Keratinocyte (primary cell): ENCODE results near the gene LRP1B. TPM values are rescaled to one million over a fixed set of nuclear protein-coding genes. Genes with fewer than 3 reads are reported as not detected.

Source experiments
- DNase-seq: peaks from one replicate; pipeline ENCODE4 v3.0.0-alpha.2; 2011; ENCODE audit warnings: low read depth, missing footprints, low spot score
- FAIRE-seq: peaks from 2 replicates; lab custom pipeline; 2011; peaks lifted over from hg19 to GRCh38; lab: Jason Lieb, UNC
- H2AFZ ChIP-seq: 2 replicates; pipeline ENCODE4 v1.6.0; 2012; ENCODE audit warnings: low read length, control low read depth, inconsistent platforms; ENCODE audit not compliant: control insufficient read depth
- H3K27ac ChIP-seq: 2 replicates; pipeline ENCODE4 v1.5.1; 2011; ENCODE audit warnings: low read length; ENCODE audit not compliant: control insufficient read depth, insufficient read depth
- H3K27me3 ChIP-seq: 3 replicates; pipeline ENCODE4 v1.6.0; 2011; ENCODE audit warnings: low read length; ENCODE audit not compliant: control insufficient read depth, insufficient read depth; ENCODE audit errors: extremely low read depth
- H3K36me3 ChIP-seq, 2 experiments: 2 replicates in 1 of 2; 3 replicates in 1 of 2; pipeline ENCODE4 v1.5.1; 2011; ENCODE audit warnings: low read length in 2 of 2, mild to moderate bottlenecking in 1 of 2; ENCODE audit not compliant: control insufficient read depth in 2 of 2, insufficient read depth in 2 of 2; ENCODE audit errors: extremely low read depth in 1 of 2
- H3K4me1 ChIP-seq: 3 replicates; pipeline ENCODE4 v1.5.1; 2011; ENCODE audit warnings: low read length; ENCODE audit not compliant: control insufficient read depth, insufficient read depth; ENCODE audit errors: extremely low read depth
- H3K4me2 ChIP-seq: 3 replicates; pipeline ENCODE4 v1.6.0; 2011; ENCODE audit warnings: low read depth, low read length; ENCODE audit not compliant: control insufficient read depth, insufficient read depth; ENCODE audit errors: extremely low read depth
- H3K4me3 ChIP-seq, 3 experiments: fragments of 200-600 bp in 1 of 3; sonication (generic) in 1 of 3; 2 replicates in 2 of 3; 3 replicates in 1 of 3; pipeline ENCODE4 v1.5.1; 2011 to 2016; ENCODE audit warnings: low read length in 3 of 3, mild to moderate bottlenecking in 3 of 3, control low read depth in 2 of 3, inconsistent platforms in 1 of 3, low read depth in 1 of 3, mixed read lengths in 1 of 3, mixed run types in 1 of 3, moderate library complexity in 1 of 3; ENCODE audit not compliant: control insufficient read depth in 2 of 3, insufficient read depth in 2 of 3; ENCODE audit errors: extremely low read depth in 1 of 3
- H3K79me2 ChIP-seq: 2 replicates; pipeline ENCODE4 v1.6.0; 2012; ENCODE audit warnings: low read length; ENCODE audit not compliant: control insufficient read depth, insufficient read depth
- H3K9ac ChIP-seq: 3 replicates; pipeline ENCODE4 v1.6.0; 2011; ENCODE audit warnings: low read length; ENCODE audit not compliant: control insufficient read depth, insufficient read depth; ENCODE audit errors: extremely low read depth
- H3K9me1 ChIP-seq: 3 replicates; pipeline ENCODE4 v1.6.0; 2011; ENCODE audit warnings: low read length; ENCODE audit not compliant: control insufficient read depth, insufficient read depth; ENCODE audit errors: extremely low read depth
- H3K9me3 ChIP-seq: 2 replicates; pipeline ENCODE4 v1.5.1; 2012; ENCODE audit warnings: low read depth, low read length; ENCODE audit not compliant: control insufficient read depth
- H4K20me1 ChIP-seq: 3 replicates; pipeline ENCODE4 v1.6.0; 2011; ENCODE audit warnings: low read length; ENCODE audit not compliant: control insufficient read depth, insufficient read depth; ENCODE audit errors: extremely low read depth
- EZH2 ChIP-seq: IDR thresholded peaks from one replicate; pipeline ENCODE4 v1.6.1; 2012; ENCODE audit warnings: inconsistent platforms, mild to moderate bottlenecking, low read length, moderate library complexity
- dilution Hi-C: fragments of 300-500 bp; cut with MboI; formaldehyde crosslinking; loops from one replicate; pipeline ENCODE4 v1.7.0; 2020; ENCODE audit warnings: low sequenced_read_pairs; ENCODE audit not compliant: extremely low pct_ligation_motif_present
- polyA plus RNA-seq, 5 experiments: library from polyadenylated mRNA; depleted of rRNA in 3 of 5; stranded (reverse) in 3 of 5; stranded (forward) in 1 of 5; unstranded in 1 of 5; fragments of >200 nt; gene quantifications; 1 replicate in 1 of 5; 2 replicates in 3 of 5; 3 replicates in 1 of 5; pipeline versions ENCODE4 v1.2.1 to v1.2.3, GENCODE V29; 2011 to 2012; ENCODE audit warnings: missing spikeins in 2 of 5, low read depth in 1 of 5, low replicate concordance in 1 of 5
- TF ChIP-seq, protein P1 (sequence below), 3 experiments: IDR thresholded peaks in 1 of 3; conservative IDR thresholded peaks in 1 of 3; optimal IDR thresholded peaks in 1 of 3; 2 replicates in 2 of 3; 3 replicates in 1 of 3; pipeline versions ENCODE3 to v1.5.1; 2011; ENCODE audit warnings: low read length in 3 of 3, mild to moderate bottlenecking in 3 of 3, moderate library complexity in 2 of 3, control low read depth in 1 of 3, inconsistent platforms in 1 of 3; ENCODE audit not compliant: insufficient read depth in 2 of 3; ENCODE audit errors: extremely low read depth in 1 of 3

Gene LRP1B
- polyA plus RNA-seq, 1 donor (not counting 4 experiments of a cell fraction or from before 2014, with no cell fraction given) = not detected

DNA sequence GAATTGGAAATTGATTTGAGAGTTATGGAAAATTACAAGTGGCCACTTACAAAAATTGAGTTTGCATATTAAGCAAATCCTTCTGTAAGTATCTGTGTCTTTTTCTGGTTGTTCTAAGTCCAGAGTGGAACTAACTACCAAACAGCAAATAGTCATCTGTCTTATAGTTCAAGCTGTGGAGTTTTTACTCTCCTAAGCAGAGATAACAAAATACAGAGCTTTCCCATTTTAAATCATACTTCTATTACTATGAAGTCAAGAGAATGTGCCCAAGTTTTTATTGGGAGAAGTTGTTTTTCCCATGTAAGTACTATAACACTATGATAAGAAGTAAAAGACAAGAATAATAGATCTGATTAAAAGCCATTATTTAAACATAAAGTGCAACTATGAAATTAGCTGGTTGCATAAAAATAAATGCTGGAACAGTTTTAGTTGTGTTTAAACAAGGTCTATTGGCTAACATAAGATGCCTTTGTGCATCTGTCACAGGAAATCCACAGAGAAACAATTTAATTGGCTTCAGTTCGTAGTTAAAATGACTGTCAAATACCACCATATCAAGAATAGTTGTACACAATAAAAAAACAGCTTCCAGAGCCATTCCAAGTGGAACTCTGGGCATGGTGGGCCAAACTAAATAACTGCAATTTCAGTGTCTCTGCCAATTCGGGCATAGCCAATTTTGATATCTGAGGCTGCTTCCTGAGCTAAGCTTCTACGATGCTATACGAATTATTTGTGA, 1883.2 kb downstream of the LRP1B start:
- H3K4me3 ChIP-seq = no peak overlapping the region
- H3K27me3 ChIP-seq = no peaks in the 10 kb centered on the region
- FAIRE-seq (no peak), DNase-seq (no peak)
- H3K9me3 ChIP-seq = no peaks in the 10 kb centered on the region
- H3K9ac ChIP-seq = no peak overlapping the region
- dilution Hi-C loops = no loop called here
- H3K4me1 ChIP-seq = no peaks in the 10 kb centered on the region
- no peak overlapping the region for H3K4me2 ChIP-seq
- TF ChIP-seq, protein P1, sequence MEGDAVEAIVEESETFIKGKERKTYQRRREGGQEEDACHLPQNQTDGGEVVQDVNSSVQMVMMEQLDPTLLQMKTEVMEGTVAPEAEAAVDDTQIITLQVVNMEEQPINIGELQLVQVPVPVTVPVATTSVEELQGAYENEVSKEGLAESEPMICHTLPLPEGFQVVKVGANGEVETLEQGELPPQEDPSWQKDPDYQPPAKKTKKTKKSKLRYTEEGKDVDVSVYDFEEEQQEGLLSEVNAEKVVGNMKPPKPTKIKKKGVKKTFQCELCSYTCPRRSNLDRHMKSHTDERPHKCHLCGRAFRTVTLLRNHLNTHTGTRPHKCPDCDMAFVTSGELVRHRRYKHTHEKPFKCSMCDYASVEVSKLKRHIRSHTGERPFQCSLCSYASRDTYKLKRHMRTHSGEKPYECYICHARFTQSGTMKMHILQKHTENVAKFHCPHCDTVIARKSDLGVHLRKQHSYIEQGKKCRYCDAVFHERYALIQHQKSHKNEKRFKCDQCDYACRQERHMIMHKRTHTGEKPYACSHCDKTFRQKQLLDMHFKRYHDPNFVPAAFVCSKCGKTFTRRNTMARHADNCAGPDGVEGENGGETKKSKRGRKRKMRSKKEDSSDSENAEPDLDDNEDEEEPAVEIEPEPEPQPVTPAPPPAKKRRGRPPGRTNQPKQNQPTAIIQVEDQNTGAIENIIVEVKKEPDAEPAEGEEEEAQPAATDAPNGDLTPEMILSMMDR (optimal IDR thresholded peaks at IDR 0.05 in 1 of 3, IDR thresholded peaks at IDR 0.05 in 1 of 3, conservative IDR thresholded peaks at IDR 0.05 in 1 of 3; ENCODE audit: extremely low read depth in 1 of 3, insufficient read depth in 2 of 3, low read length in 3 of 3) = no peak
- no peak for TF ChIP-seq EZH2
- H3K9me1 ChIP-seq = no peaks in the 10 kb centered on the region
- no peak overlapping the region for H2AFZ ChIP-seq
- no peak overlapping the region for H3K27ac ChIP-seq
- no peaks in the 10 kb centered on the region for H3K79me2 ChIP-seq
- H3K36me3 ChIP-seq = no peaks in the 10 kb centered on the region
- no peaks in the 10 kb centered on the region for H4K20me1 ChIP-seq

DNA sequence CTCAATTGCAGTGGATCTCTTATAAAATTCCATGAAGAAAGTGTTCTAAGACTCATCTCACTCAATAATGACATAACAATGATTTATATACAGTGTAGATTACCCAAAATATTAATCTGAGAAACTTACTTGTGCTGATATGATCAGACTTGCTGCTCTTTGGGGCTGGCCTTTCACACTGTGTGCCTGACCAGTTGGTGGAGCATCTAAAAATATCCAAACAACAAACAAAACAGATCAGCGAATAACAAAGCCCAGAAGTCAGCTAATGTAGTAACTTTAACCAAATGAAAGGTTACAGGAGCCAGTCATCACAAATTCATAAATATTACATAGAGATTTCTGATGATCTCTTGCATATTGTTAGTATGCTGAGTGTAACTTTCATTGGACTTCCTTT, 1883.9 kb downstream of the LRP1B start:
- TF ChIP-seq, protein P1 (optimal IDR thresholded peaks at IDR 0.05 in 1 of 3, IDR thresholded peaks at IDR 0.05 in 1 of 3, conservative IDR thresholded peaks at IDR 0.05 in 1 of 3; ENCODE audit: extremely low read depth in 1 of 3, insufficient read depth in 2 of 3, low read length in 3 of 3) = no peak
- no peak for TF ChIP-seq EZH2
- no peaks in the 10 kb centered on the region for H3K9me3 ChIP-seq
- H3K36me3 ChIP-seq = no peaks in the 10 kb centered on the region
- dilution Hi-C loops = no loop called here
- H3K9me1 ChIP-seq = no peaks in the 10 kb centered on the region
- H3K9ac ChIP-seq = no peak overlapping the region
- no peaks in the 10 kb centered on the region for H3K79me2 ChIP-seq
- H4K20me1 ChIP-seq = no peaks in the 10 kb centered on the region
- H3K27ac ChIP-seq = no peak overlapping the region
- no peak overlapping the region for H2AFZ ChIP-seq
- no peak for DNase-seq
- no peak for FAIRE-seq
- H3K4me1 ChIP-seq = no peaks in the 10 kb centered on the region
- H3K4me3 ChIP-seq = no peak overlapping the region
- H3K4me2 ChIP-seq = no peak overlapping the region
- no peaks in the 10 kb centered on the region for H3K27me3 ChIP-seq
